PC-3 (cell line): ENCODE results near the gene SNED1. TPM values are rescaled to one million over a fixed set of nuclear protein-coding genes. Genes with fewer than 3 reads are reported as not detected.

Experiments
- ATAC-seq: fragments of 200-7000 bp; cut with Tn5 transposase; 2 replicates; pipeline ENCODE4 v1.9.1; 2020; ENCODE audit warnings: mild to moderate bottlenecking, moderate library complexity
- BruUV-seq: library from RNA; stranded (reverse); fragments of 400-500 nt; replicated peaks from 2 replicates; lab custom pipeline; 2021; lab: Mats Ljungman, UMichigan
- CTCF ChIA-PET: fragments of 300-600 bp; sonication (Branson Sonifier 250); formaldehyde crosslinking; loops from one replicate; lab custom pipeline; 2022; ENCODE audit warnings: antibody characterized with exemption; lab: Charles Lee
- POLR2A ChIA-PET: fragments of 300-600 bp; sonication (Branson Sonifier 250); formaldehyde crosslinking; loops from one replicate; lab custom pipeline; 2022; ENCODE audit warnings: antibody characterized with exemption; ENCODE audit not compliant: unreplicated experiment; lab: Charles Lee
- DNase-seq: peaks from one replicate; pipeline ENCODE4 v3.0.0-alpha.2; 2015
- H2AFZ ChIP-seq: fragments of 300-600 bp; sonication (generic); 2 replicates; pipeline ENCODE4 v1.6.0; 2016; ENCODE audit warnings: antibody characterized with exemption, low read length
- H3F3A ChIP-seq: fragments of 300-600 bp; sonication (generic); one replicate; pipeline ENCODE4 v1.6.0; 2017; ENCODE audit warnings: antibody characterized with exemption, low read length, control low read depth, mild to moderate bottlenecking; ENCODE audit not compliant: unreplicated experiment
- H3K27ac ChIP-seq: fragments of 300-600 bp; sonication (generic); 2 replicates; pipeline ENCODE4 v1.5.1; 2016; ENCODE audit warnings: mild to moderate bottlenecking, low read length
- H3K27me3 ChIP-seq: fragments of 300-600 bp; sonication (generic); 2 replicates; pipeline ENCODE4 v1.6.1; 2016; ENCODE audit warnings: low read length, mixed read lengths
- H3K36me3 ChIP-seq: fragments of 300-600 bp; sonication (generic); 2 replicates; pipeline ENCODE4 v1.6.1; 2016; ENCODE audit warnings: low read depth, mixed run types, low read length, mixed read lengths
- H3K4me1 ChIP-seq: fragments of 300-600 bp; sonication (generic); 2 replicates; pipeline ENCODE4 v1.5.1; 2016; ENCODE audit warnings: low read length; ENCODE audit not compliant: insufficient read depth
- H3K4me2 ChIP-seq: fragments of 300-600 bp; sonication (generic); 2 replicates; pipeline ENCODE4 v1.6.0; 2016; ENCODE audit warnings: low read length
- H3K4me3 ChIP-seq: fragments of 300-600 bp; sonication (generic); 2 replicates; pipeline ENCODE4 v1.5.1; 2016; ENCODE audit warnings: mild to moderate bottlenecking, low read length, mixed read lengths
- H3K79me2 ChIP-seq: fragments of 300-600 bp; sonication (generic); 2 replicates; pipeline ENCODE4 v1.6.1; 2017; ENCODE audit warnings: low read length, mixed read lengths
- H3K9ac ChIP-seq: fragments of 300-600 bp; sonication (generic); 2 replicates; pipeline ENCODE4 v1.6.0; 2016; ENCODE audit warnings: mild to moderate bottlenecking, low read length
- H3K9me2 ChIP-seq: fragments of 300-600 bp; sonication (generic); replicated peaks from 2 replicates; pipeline ENCODE4 v1.6.1; 2016; ENCODE audit warnings: mixed run types, low read length, mixed read lengths
- H3K9me3 ChIP-seq: fragments of 300-600 bp; sonication (generic); 2 replicates; pipeline ENCODE4 v1.6.1; 2016; ENCODE audit warnings: low read length, mixed read lengths
- H4K20me1 ChIP-seq: fragments of 300-600 bp; sonication (generic); 2 replicates; pipeline ENCODE4 v1.6.1; 2016; ENCODE audit warnings: low read length, mixed read lengths
- CTCF ChIP-seq: fragments of 300-600 bp; sonication (generic); conservative IDR thresholded peaks from 2 replicates; pipeline ENCODE4 v1.5.1; 2017; ENCODE audit warnings: antibody characterized with exemption, low read depth, mild to moderate bottlenecking, low read length
- EZH2 ChIP-seq: fragments of 300-600 bp; sonication (generic); IDR thresholded peaks from one replicate; pipeline ENCODE4 v1.6.1; 2017; ENCODE audit warnings: antibody characterized with exemption, mild to moderate bottlenecking, low read length; ENCODE audit not compliant: unreplicated experiment
- EZH2phosphoT487 ChIP-seq: fragments of 300-600 bp; sonication (generic); IDR thresholded peaks from 2 replicates; pipeline ENCODE4 v1.6.1; 2018; ENCODE audit warnings: mild to moderate bottlenecking, antibody characterized with exemption, low read length, borderline replicate concordance
- intact Hi-C: fragments of 100-400 bp; cut with micrococcal nuclease; formaldehyde crosslinking; loops from 2 replicates; pipeline ENCODE4 v1.9.0; 2023
- total RNA-seq: library from RNA; depleted of rRNA; stranded (reverse); fragments of >200 nt; gene quantifications from 2 replicates; pipeline ENCODE4 v1.2.3, GENCODE V29; 2014

SNED1 gene
- total RNA-seq, 1 experiment from 2014 or later, result 0.66 TPM

DNA sequence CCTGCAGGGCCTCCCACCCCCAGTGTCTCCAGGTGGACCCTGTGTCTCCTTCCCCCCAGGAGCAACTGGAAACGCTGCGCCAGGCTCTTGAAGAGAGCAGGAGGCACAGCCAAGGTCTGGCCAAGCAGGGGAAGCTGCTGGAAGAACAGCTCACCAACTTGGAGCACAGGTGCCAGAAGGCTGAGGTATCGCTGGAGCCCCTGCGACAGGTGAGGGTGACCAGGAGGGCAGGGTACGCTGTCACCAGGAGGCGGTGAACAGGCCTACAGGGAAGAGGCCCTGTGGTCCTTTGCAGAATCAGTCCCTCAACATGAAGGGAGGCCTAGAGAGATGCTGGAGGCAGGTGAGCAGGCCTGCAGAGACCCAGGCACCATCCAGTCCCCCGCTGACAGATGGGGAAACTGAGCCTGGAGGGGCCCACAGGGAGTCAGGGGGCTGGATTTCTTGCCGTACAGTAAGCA, 15.6 kb upstream of the SNED1 start:
- CTCF ChIA-PET, result no interaction called here
- H3K9ac ChIP-seq, result no peak overlapping the region
- no peaks in the 10 kb centered on the region for H3F3A ChIP-seq
- no peak for TF ChIP-seq EZH2
- no peak for TF ChIP-seq EZH2phosphoT487
- TF ChIP-seq CTCF, result no peak
- intact Hi-C loops, result no loop called here
- no peak for ATAC-seq
- BruUV-seq, result no TSS peak
- no peak overlapping the region for H2AFZ ChIP-seq
- no peak overlapping the region for H3K27ac ChIP-seq
- no peak overlapping the region for H3K4me3 ChIP-seq
- H3K4me1 ChIP-seq, result no peaks in the 10 kb centered on the region
- POLR2A ChIA-PET, result no interaction called here
- H3K79me2 ChIP-seq, result no peaks in the 10 kb centered on the region
- peaks cover 8% of the 10 kb centered on the region; the same call in 1 of the 2 replicates for H3K27me3 ChIP-seq
- H3K9me2 ChIP-seq, result no peaks in the 10 kb centered on the region
- no peak for DNase-seq
- no peaks in the 10 kb centered on the region for H4K20me1 ChIP-seq
- H3K9me3 ChIP-seq, result no peaks in the 10 kb centered on the region
- no peaks in the 10 kb centered on the region for H3K36me3 ChIP-seq
- no peak overlapping the region for H3K4me2 ChIP-seq

- H3K4me2 ChIP-seq, result no peak overlapping the region
- no peak overlapping the region for H3K4me3 ChIP-seq
These were observed 14.9 kb upstream of the SNED1 start for GRCh38 chr2:240983361-240983995.

More at GRCh38 chr2:240983361-240983995, 14.9 kb upstream of the SNED1 start:
- DNase-seq, result peak; percentile 53
- peak; percentile 88 for ATAC-seq
- CTCF ChIA-PET, result no interaction called here
- no peak overlapping the region for H2AFZ ChIP-seq
- H3K27ac ChIP-seq, result no peak overlapping the region
- H4K20me1 ChIP-seq, result no peaks in the 10 kb centered on the region
- TF ChIP-seq EZH2phosphoT487 (no peak), CTCF (peak; percentile 72), EZH2 (no peak)
- no TSS peak for BruUV-seq
- H3K4me1 ChIP-seq, result no peaks in the 10 kb centered on the region
- H3K36me3 ChIP-seq, result no peaks in the 10 kb centered on the region
- no peaks in the 10 kb centered on the region for H3K9me3 ChIP-seq
- no peaks in the 10 kb centered on the region for H3F3A ChIP-seq
- no peak overlapping the region for H3K9ac ChIP-seq
- intact Hi-C loops, result no loop called here
- no peaks in the 10 kb centered on the region for H3K9me2 ChIP-seq
- H3K79me2 ChIP-seq, result no peaks in the 10 kb centered on the region
- POLR2A ChIA-PET, result no interaction called here
- H3K27me3 ChIP-seq, result peaks cover 8% of the 10 kb centered on the region; the same call in 1 of the 2 replicates
